Common myeloid progenitor, CD34-positive (primary cell): ENCODE results near the gene GPN1. TPM values are rescaled to one million over a fixed set of nuclear protein-coding genes. Genes with fewer than 3 reads are reported as not detected.

Source experiments
- CTCF ChIA-PET: fragments of 350-600 bp; sonication (Branson Sonifier 250); formaldehyde crosslinking; loops from one replicate; lab custom pipeline; 2021; ENCODE audit warnings: antibody characterized with exemption; lab: Charles Lee
- POLR2A ChIA-PET: fragments of 350-600 bp; sonication (Branson Sonifier 250); formaldehyde crosslinking; loops from one replicate; lab custom pipeline; 2021; ENCODE audit warnings: antibody characterized with exemption; lab: Charles Lee
- DNase-seq, 3 donors: peaks; one replicate each; pipeline versions ENCODE4 v3.0.0 to v3.0.0-alpha.2; 2013
- H3K27ac ChIP-seq, 2 experiments: 1 replicate in 1 of 2; 2 replicates in 1 of 2; pipeline ENCODE4 v1.7.0; 2013; ENCODE audit warnings: inconsistent platforms in 2 of 2, low read length in 2 of 2, mild to moderate bottlenecking in 2 of 2, low read depth in 1 of 2, moderate library complexity in 1 of 2; ENCODE audit not compliant: severe bottlenecking in 2 of 2, insufficient read depth in 1 of 2, poor library complexity in 1 of 2
- H3K27me3 ChIP-seq, 5 experiments: replicated peaks in 2 of 5; 1 replicate in 3 of 5; 2 replicates in 2 of 5; pipeline versions ENCODE4 v1.6.1 to v1.7.0; 2013; ENCODE audit warnings: low read length in 4 of 5, mild to moderate bottlenecking in 2 of 5, moderate library complexity in 2 of 5, inconsistent platforms in 1 of 5; ENCODE audit not compliant: insufficient read depth in 5 of 5, control insufficient read depth in 4 of 5
- H3K36me3 ChIP-seq, 4 experiments: 1 replicate in 2 of 4; 2 replicates in 2 of 4; pipeline versions ENCODE4 v1.6.1 to v1.7.0; 2013; ENCODE audit warnings: low read length in 3 of 4, control low read depth in 1 of 4, mild to moderate bottlenecking in 1 of 4; ENCODE audit not compliant: control insufficient read depth in 4 of 4, insufficient read depth in 4 of 4
- H3K4me1 ChIP-seq, 4 experiments: 1 replicate in 3 of 4; 2 replicates in 1 of 4; pipeline versions ENCODE4 v1.6.1 to v1.7.1; 2013; ENCODE audit warnings: low read length in 3 of 4, mild to moderate bottlenecking in 3 of 4, control low read depth in 1 of 4, inconsistent platforms in 1 of 4, moderate library complexity in 1 of 4; ENCODE audit not compliant: control insufficient read depth in 4 of 4, insufficient read depth in 4 of 4; ENCODE audit errors: control extremely low read depth in 1 of 4
- H3K4me3 ChIP-seq, 7 experiments: 1 replicate in 4 of 7; 2 replicates in 3 of 7; pipeline versions ENCODE4 v1.5.1 to v1.7.0; 2013; ENCODE audit warnings: mild to moderate bottlenecking in 7 of 7, low read length in 6 of 7, moderate library complexity in 6 of 7, inconsistent platforms in 2 of 7, low read depth in 2 of 7, control low read depth in 1 of 7; ENCODE audit not compliant: insufficient read depth in 4 of 7, control insufficient read depth in 1 of 7; ENCODE audit errors: extremely low read depth in 1 of 7
- H3K9me3 ChIP-seq, 5 experiments: 1 replicate in 4 of 5; 2 replicates in 1 of 5; pipeline versions ENCODE4 v1.6.1 to v1.7.1; 2013; ENCODE audit warnings: low read length in 4 of 5, mild to moderate bottlenecking in 2 of 5, inconsistent platforms in 1 of 5, low read depth in 1 of 5, moderate library complexity in 1 of 5; ENCODE audit not compliant: control insufficient read depth in 4 of 5, insufficient read depth in 2 of 5; ENCODE audit errors: control extremely low read depth in 1 of 5
- WGBS: methylation state at CpG from one replicate; pipeline ENCODE4 v1.1.5; 2013; ENCODE audit not compliant: insufficient coverage; 5-methylcytosine and 5-hydroxymethylcytosine counted together
- polyA plus RNA-seq: library from polyadenylated mRNA; unstranded; fragments of 120-200 nt; gene quantifications from one replicate; pipeline ENCODE4 v1.2.1, GENCODE V29; 2013

GPN1 gene
- polyA plus RNA-seq, result 50.0 TPM

GRCh38 chr2:27628767-27629709, at the start of gene GPN1, which contains the start of gene CCDC121:
TSS of gene GPN1 (plus strand) at chr2:27629050. CDS start at chr2:27629059, 9 bp downstream.
TSS of gene CCDC121 (minus strand) at chr2:27629012. CDS start at chr2:27627799, 1,213 bp downstream.
- H3K27ac ChIP-seq, result peak within 1 kb of the TSS; percentile 86 to 93
- H3K9me3 ChIP-seq, result no peaks in the 10 kb centered on the region
- H3K27me3 ChIP-seq, result no peaks in the 10 kb centered on the region
- H3K4me1 ChIP-seq, result peaks cover 17 to 35% (median 29%) of the 10 kb centered on the region in 4 experiments
- DNase-seq, result peak; percentile 93 to 98 (median 97)
- peaks cover 5 to 39% (median 25%) of the 10 kb centered on the region in 4 experiments for H3K36me3 ChIP-seq
- peak within 1 kb of the TSS; percentile 84 to 99 (median 97) for H3K4me3 ChIP-seq
- ChIA-PET POLR2A (interaction anchor here (0.6 kb wide), 1 partner anchor 52 kb away, joined by 4 read pairs; no protein-coding TSS in a partner anchor), CTCF (interaction anchor here (0.6 to 2.8 kb wide), 5 partner anchors 25 to 54 kb away, joined by 3 to 7 read pairs (median 3); partner anchors contain the start of genes SLC4A1AP and SUPT7L)
- 0% methylated on average over 35 of the region's 44 CpGs for whole genome bisulfite sequencing

- CTCF ChIA-PET, result interaction anchor here (1.5 kb wide), 1 partner anchor 8 kb away, joined by 3 read pairs; no protein-coding TSS in a partner anchor
- no peak overlapping the region for H3K27ac ChIP-seq
- 96% methylated on average over 18 of the region's 19 CpGs for WGBS
- H3K4me1 ChIP-seq, result peaks cover 9 to 29% (median 15%) of the 10 kb centered on the region in 4 experiments
- H3K27me3 ChIP-seq, result no peaks in the 10 kb centered on the region
- H3K4me3 ChIP-seq, result no peak overlapping the region
- H3K9me3 ChIP-seq, result peaks cover 3 to 31% (median 8%) of the 10 kb centered on the region in 5 experiments
- no peak for DNase-seq
- no peaks in the 10 kb centered on the region for H3K36me3 ChIP-seq
- POLR2A ChIA-PET, result no interaction called here
Measured at GRCh38 chr2:27581417-27582128, 47.3 kb upstream of the GPN1 start.

GRCh38 chr2:27582129-27582694, 46.6 kb upstream of the GPN1 start:
- Histone ChIP-seq H3K4me3 (peak overlapping the region in 6 of 7 experiments; percentile 32 to 89 (median 82)), H3K27ac (peak overlapping the region in 1 of 2 experiments; percentile 69), H3K4me1 (peaks cover 9 to 29% (median 15%) of the 10 kb centered on the region in 4 experiments), H3K9me3 (peaks cover 4 to 25% (median 8%) of the 10 kb centered on the region in 5 experiments), H3K36me3 (no peaks in the 10 kb centered on the region), H3K27me3 (no peaks in the 10 kb centered on the region)
- CTCF ChIA-PET, result no interaction called here
- 89% methylated on average over 14 of the region's 16 CpGs for WGBS
- POLR2A ChIA-PET, result no interaction called here
- DNase-seq, result peak in 1 of 3 donors; percentile 10

GRCh38 chr2:27582695-27583389, 46.0 kb upstream of the GPN1 start, which contains the start of gene ZNF512:
TSS of gene ZNF512 (plus strand) at chr2:27583042. CDS start at chr2:27583113, 71 bp downstream.
- CTCF ChIA-PET, result no interaction called here

GRCh38 chr2:27583390-27583915, 45.4 kb upstream of the GPN1 start:
- H3K27me3 ChIP-seq, result no peaks in the 10 kb centered on the region
- 14% methylated on average over 7 of the region's 12 CpGs for WGBS
- H3K36me3 ChIP-seq, result no peaks in the 10 kb centered on the region
- DNase-seq, result peak in 1 of 3 donors; percentile 2
- H3K27ac ChIP-seq, result peak overlapping the region; percentile 18 to 80
- H3K4me1 ChIP-seq, result peaks cover 9 to 29% (median 15%) of the 10 kb centered on the region in 4 experiments
- peak overlapping the region; percentile 32 to 89 (median 83) for H3K4me3 ChIP-seq
- ChIA-PET CTCF (interaction anchor here (0.6 kb wide), 1 partner anchor 567 kb away, joined by 3 read pairs; no protein-coding TSS in a partner anchor), POLR2A (interaction anchor here (0.6 to 0.9 kb wide), 2 partner anchors 21 to 245 kb away, joined by 4 to 6 read pairs; no protein-coding TSS in a partner anchor)
- peaks cover 0 to 17% (median 4%) of the 10 kb centered on the region in 5 experiments for H3K9me3 ChIP-seq

More at GRCh38 chr2:27582695-27583389, 46.0 kb upstream of the GPN1 start, which contains the start of gene ZNF512:
- H3K4me1 ChIP-seq, result peaks cover 9 to 29% (median 15%) of the 10 kb centered on the region in 4 experiments
- peak; percentile 93 to 96 (median 96) for DNase-seq
- H3K36me3 ChIP-seq, result no peaks in the 10 kb centered on the region
- H3K27me3 ChIP-seq, result no peaks in the 10 kb centered on the region
- H3K4me3 ChIP-seq, result peak within 1 kb of the TSS; percentile 32 to 89 (median 83)
- peaks cover 0 to 20% (median 5%) of the 10 kb centered on the region in 5 experiments for H3K9me3 ChIP-seq
- 6% methylated on average over 36 of the region's 38 CpGs for WGBS
- POLR2A ChIA-PET, result interaction anchor here (0.6 kb wide), 1 partner anchor 246 kb away, joined by 6 read pairs; no protein-coding TSS in a partner anchor
- H3K27ac ChIP-seq, result peak within 1 kb of the TSS; percentile 18 to 80
